Lower leg skin (tissue), 4 donors: ENCODE results near the gene GK2. TPM values are rescaled to one million over a fixed set of nuclear protein-coding genes. Genes with fewer than 3 reads are reported as not detected.

ENCODE experiments used
- DNase-seq, 2 donors: peaks; one replicate each; pipeline ENCODE4 v3.0.0-alpha.2; 2019; ENCODE audit warnings: low spot score in 2 of 2
- H3K4me3 ChIP-seq: fragments of 200-600 bp; sonication (generic); 2 replicates; pipeline ENCODE4 v1.5.1; 2017; ENCODE audit warnings: mild to moderate bottlenecking, low read depth; ENCODE audit not compliant: poor library complexity, severe bottlenecking
- CTCF ChIP-seq, 3 donors: fragments of 450-650 bp; IDR thresholded peaks; one replicate each; pipeline ENCODE4 v1.5.1; 2016; ENCODE audit warnings: antibody characterized with exemption in 3 of 3, mild to moderate bottlenecking in 3 of 3, moderate library complexity in 2 of 3
- POLR2A ChIP-seq, 2 donors: fragments of 450-650 bp; IDR thresholded peaks; one replicate each; pipeline ENCODE4 v1.6.1; 2016 to 2017; ENCODE audit warnings: antibody characterized with exemption in 2 of 2, mild to moderate bottlenecking in 1 of 2, moderate library complexity in 1 of 2
- whole genome bisulfite sequencing, 2 donors: methylation state at CpG; one replicate each; pipeline ENCODE4 v1.1.5; 2018; 5-methylcytosine and 5-hydroxymethylcytosine counted together
- intact Hi-C: fragments of 100-400 bp; cut with DNase I; formaldehyde crosslinking; loops from one replicate; pipeline ENCODE4 v1.15.0; 2023; ENCODE audit warnings: low total_unique reads
- total RNA-seq, 4 donors: library from RNA; depleted of rRNA; stranded (reverse); fragments of >200 nt; gene quantifications; one replicate each; pipeline ENCODE4 v1.1.0, GENCODE V29; 2016

GK2 gene
- total RNA-seq, 4 donors from 2014 or later = not detected

GRCh38 chr4:79442422-79442821, 34.4 kb upstream of the GK2 start:
- TF ChIP-seq CTCF (IDR thresholded peaks at IDR 0.05) (no peak), POLR2A (IDR thresholded peaks at IDR 0.05) (no peak)
- WGBS, 2 donors = 98% methylated on average over 3 of the region's 3 CpGs
- no peak overlapping the region for H3K4me3 ChIP-seq
- intact Hi-C loops = no loop called here
- no peak for DNase-seq

- DNase-seq = no peak
- WGBS, 2 donors = 94 to 97% methylated on average over 1 of the region's 1 CpG
- H3K4me3 ChIP-seq = no peak overlapping the region
- no peak for TF ChIP-seq POLR2A (IDR thresholded peaks at IDR 0.05)
- no peak for TF ChIP-seq CTCF (IDR thresholded peaks at IDR 0.05)
- intact Hi-C loops = no loop called here
These were observed 31.5 kb upstream of the GK2 start for GRCh38 chr4:79439489-79439888.

- DNase-seq = no peak
- no peak for TF ChIP-seq POLR2A (IDR thresholded peaks at IDR 0.05)
- no peak for TF ChIP-seq CTCF (IDR thresholded peaks at IDR 0.05)
- intact Hi-C loops = no loop called here
- WGBS, 2 donors = 63 to 64% methylated on average over 1 of the region's 1 CpG
- no peak overlapping the region for H3K4me3 ChIP-seq
These were observed 23.8 kb upstream of the GK2 start for GRCh38 chr4:79431839-79432238.

- no peak overlapping the region for H3K4me3 ChIP-seq
- WGBS, 2 donors = 36 to 43% methylated on average over 2 of the region's 2 CpGs
- TF ChIP-seq CTCF (IDR thresholded peaks at IDR 0.05) (no peak), POLR2A (IDR thresholded peaks at IDR 0.05) (no peak)
- intact Hi-C loops = no loop called here
- no peak for DNase-seq
These were observed 21.3 kb upstream of the GK2 start for GRCh38 chr4:79429113-79429903.

- H3K4me3 ChIP-seq = no peak overlapping the region
- DNase-seq = no peak
- TF ChIP-seq POLR2A (IDR thresholded peaks at IDR 0.05) (no peak), CTCF (IDR thresholded peaks at IDR 0.05) (no peak)
- intact Hi-C loops = no loop called here
These were observed 19.0 kb upstream of the GK2 start for GRCh38 chr4:79426989-79427388.

- WGBS, 2 donors = 69 to 71% methylated on average over 1 of the region's 1 CpG
- TF ChIP-seq POLR2A (IDR thresholded peaks at IDR 0.05) = no peak
- TF ChIP-seq CTCF (IDR thresholded peaks at IDR 0.05) = no peak
- DNase-seq = no peak
- intact Hi-C loops = no loop called here
- H3K4me3 ChIP-seq = no peak overlapping the region
These were observed 17.6 kb upstream of the GK2 start for GRCh38 chr4:79425586-79425985.
